Measurements from ENCODE around the gene CRHR1. TPM values are rescaled to one million over a fixed set of nuclear protein-coding genes. Genes with fewer than 3 reads are reported as not detected.

The CRHR1 gene
- total RNA-seq (2022; extraction: Qiagen RNA extraction; ENCODE audit: low read depth), result 0.14 to 0.75 TPM in 2 of 5 replicates, not detected in the others

GRCh38 chr17:45784293-45784740 lies at the start of gene CRHR1:
TSS of gene CRHR1 (plus strand) at chr17:45784320. CDS start at chr17:45784545, 225 bp downstream.

DNA sequence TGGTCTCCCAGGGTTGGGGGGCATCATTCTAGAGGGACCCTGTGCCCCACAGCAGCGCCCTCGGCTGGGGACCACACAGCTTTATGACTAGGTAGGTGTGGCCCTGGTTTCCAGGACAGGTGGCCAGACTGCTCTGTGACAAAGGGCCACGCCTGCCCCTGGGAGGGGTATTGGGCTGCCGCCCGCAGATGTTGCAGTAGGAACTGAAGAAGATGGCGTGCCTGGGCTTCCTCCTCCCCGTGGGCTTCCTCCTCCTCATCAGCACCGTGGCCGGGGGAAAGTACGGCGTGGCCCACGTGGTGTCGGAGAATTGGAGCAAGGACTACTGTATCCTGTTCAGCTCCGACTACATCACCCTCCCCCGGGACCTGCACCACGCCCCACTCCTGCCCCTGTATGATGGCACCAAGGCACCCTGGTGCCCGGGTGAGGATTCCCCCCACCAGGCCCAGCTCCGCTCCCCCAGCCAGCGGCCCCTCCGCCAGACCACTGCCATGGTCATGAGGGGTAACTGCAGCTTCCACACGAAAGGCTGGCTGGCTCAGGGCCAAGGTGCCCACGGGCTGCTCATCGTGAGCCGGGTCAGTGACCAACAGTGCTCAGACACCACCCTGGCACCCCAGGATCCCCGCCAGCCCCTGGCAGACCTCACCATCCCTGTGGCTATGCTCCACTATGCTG lies 60.7 kb downstream of the CRHR1 start, which contains the start of gene SPPL2C:
Gene SPPL2C (plus strand): TSS at position 187 of the 681 bp plus-strand sequence. CDS start 26 bp downstream, at position 213.

Other genes with a start within 250 kb of the CRHR1 start
- not detected in 5 replicates for gene SPPL2C, start 60.6 kb downstream of the CRHR1 start, total RNA-seq (2022; extraction: Qiagen RNA extraction; ENCODE audit: low read depth)
- gene MAPT, start 110.2 kb downstream of the CRHR1 start, total RNA-seq (2022; extraction: Qiagen RNA extraction; ENCODE audit: low read depth), result 1.0 to 2.5 TPM (median 1.7 TPM) in 5 replicates
- gene STH, start 214.9 kb downstream of the CRHR1 start, total RNA-seq (2022; extraction: Qiagen RNA extraction; ENCODE audit: low read depth), result not detected in 5 replicates